Measurements from ENCODE around the gene NTN3.

NTN3 gene

DNA sequence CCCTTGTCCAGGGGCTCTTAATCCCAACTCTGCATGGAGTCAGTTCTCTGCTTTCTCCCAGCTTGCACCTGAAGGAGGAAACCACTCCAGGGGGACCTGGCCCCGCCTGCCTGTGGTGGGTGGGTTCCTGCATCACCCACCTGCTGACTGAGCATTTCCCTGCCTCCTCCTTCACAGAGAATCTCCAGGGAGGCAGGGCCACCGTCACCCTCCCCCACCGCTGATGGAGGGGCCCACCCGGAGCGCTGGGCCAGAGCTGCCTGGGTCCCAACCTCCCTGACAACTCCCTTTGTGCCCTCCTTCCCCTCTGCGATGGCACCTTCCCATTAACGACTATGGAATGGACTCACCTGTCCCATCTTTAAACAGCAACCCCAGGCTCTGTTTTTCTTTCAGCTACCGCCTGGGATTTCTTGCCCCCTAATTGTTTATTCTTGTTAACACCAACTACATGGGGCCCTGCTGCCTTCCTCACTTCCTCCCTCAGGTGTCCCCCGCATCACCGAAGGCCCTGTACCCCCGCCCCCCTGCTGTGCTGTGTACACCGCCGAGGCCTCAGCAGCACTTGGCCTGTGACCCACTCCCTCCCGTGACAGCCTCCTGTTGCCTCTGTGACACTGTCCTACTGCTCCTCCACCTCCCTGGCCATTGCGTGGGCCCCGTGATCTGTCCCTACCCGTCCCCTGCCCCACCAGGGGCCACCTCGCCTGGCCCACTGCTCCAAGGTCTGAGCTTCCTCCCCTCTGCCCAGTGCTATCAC, 12.0 kb upstream of the NTN3 start:
- Histone ChIP-seq H3K79me1 (replicated peaks; ENCODE audit: low read length, poor library complexity, severe bottlenecking) (peaks cover 25% of the 10 kb centered on the region), H4K91ac (ENCODE audit: low read length) (peak overlapping the region; percentile 57), H2BK15ac (ENCODE audit: low read depth, poor library complexity, severe bottlenecking) (no peak overlapping the region), H3K4ac (ENCODE audit: low read depth in 1 of 2, low read length in 2 of 2) (no peak overlapping the region), H2BK5ac (ENCODE audit: low read depth, low read length, poor library complexity, severe bottlenecking) (no peak overlapping the region), H3K14ac (ENCODE audit: low read length in 2 of 2) (peak overlapping the region in 1 of 2 experiments; percentile 5), H2BK120ac (ENCODE audit: low read depth, low read length) (no peak overlapping the region), H4K8ac (ENCODE audit: low read length) (peak overlapping the region; percentile 59), H3K4me3 (ENCODE audit: insufficient read depth in 1 of 2, low read depth in 1 of 2, low read length in 2 of 2) (peak overlapping the region; percentile 58 to 96), H3K36me3 (ENCODE audit: control insufficient read depth in 1 of 2, insufficient read depth in 2 of 2, low read depth in 1 of 2, low read length in 2 of 2) (peaks cover 25 to 34% of the 10 kb centered on the region in 2 experiments), H2AK5ac (ENCODE audit: low read length, severe bottlenecking) (no peak overlapping the region), H3K18ac (ENCODE audit: low read depth in 1 of 2, low read length in 2 of 2) (peak overlapping the region; percentile 51 to 76), H2BK12ac (ENCODE audit: low read length in 2 of 2) (no peak overlapping the region), H3K9ac (ENCODE audit: low read length) (peak overlapping the region; percentile 91), H2AFZ (ENCODE audit: low read depth, low read length) (peak overlapping the region; percentile 80), H3K4me2 (ENCODE audit: low read length, poor library complexity, severe bottlenecking) (peak overlapping the region; percentile 84), H3K27ac (ENCODE audit: low read length, poor library complexity, severe bottlenecking) (no peak overlapping the region), H3K9me3 (ENCODE audit: control insufficient read depth, low read length) (no peaks in the 10 kb centered on the region), H3K4me1 (ENCODE audit: control insufficient read depth, insufficient read depth, low read depth, low read length) (peaks cover 26% of the 10 kb centered on the region), H3K27me3 (ENCODE audit: control insufficient read depth in 1 of 2, insufficient read depth in 1 of 2, low read length in 2 of 2) (no peaks in the 10 kb centered on the region), H3K23ac (ENCODE audit: low read length in 2 of 2) (peak overlapping the region in 1 of 2 experiments; percentile 57)
- WGBS, result 27% methylated on average over 18 of the region's 18 CpGs
- no peak for DNase-seq

DNA sequence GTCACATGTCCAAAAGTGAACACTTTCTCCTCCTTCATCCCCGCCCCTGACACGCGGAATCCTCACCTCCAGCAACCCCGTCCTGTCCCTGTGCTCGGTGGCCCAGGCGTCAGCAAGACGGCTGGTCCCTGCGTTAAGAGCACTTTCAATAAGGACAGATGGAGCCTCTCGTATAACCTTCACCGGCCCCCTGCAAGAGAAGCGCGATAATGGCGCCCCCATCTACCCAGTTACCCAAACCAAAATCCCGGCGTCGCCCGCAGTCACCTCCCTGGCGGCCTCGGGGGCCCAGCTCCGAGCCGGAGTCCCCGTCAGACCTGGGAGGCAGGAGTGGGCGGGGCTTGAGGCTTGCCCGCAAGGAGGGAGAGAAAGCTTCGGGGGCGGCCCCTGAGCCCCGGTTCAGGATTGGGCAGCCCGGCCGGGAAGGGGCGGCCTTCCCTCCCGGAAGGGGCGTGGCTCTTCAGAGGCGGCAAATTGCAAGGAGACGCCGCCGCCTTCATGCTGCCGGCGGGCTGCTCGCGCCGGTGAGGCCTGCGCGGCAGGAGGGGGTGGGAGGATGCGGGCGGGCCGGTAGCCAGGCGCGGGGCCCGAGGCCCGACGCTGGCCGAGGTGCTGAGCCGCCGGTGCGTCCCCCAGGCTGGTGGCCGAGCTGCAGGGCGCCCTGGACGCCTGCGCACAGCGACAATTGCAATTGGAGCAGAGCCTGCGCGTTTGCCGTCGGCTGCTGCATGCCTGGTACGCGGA, 11.3 kb upstream of the NTN3 start, which contains the start of gene TEDC2:
Gene TEDC2 (plus strand): TSS at position 463 of the 744 bp plus-strand sequence. CDS start 36 bp downstream, at position 499.
- Histone ChIP-seq H2BK15ac (ENCODE audit: low read depth, poor library complexity, severe bottlenecking) (no peak within 1 kb of the TSS), H3K9me3 (ENCODE audit: control insufficient read depth, low read length) (no peaks in the 10 kb centered on the region), H3K14ac (ENCODE audit: low read length in 2 of 2) (peak within 1 kb of the TSS in 1 of 2 experiments; percentile 5), H2AK5ac (ENCODE audit: low read length, severe bottlenecking) (no peak within 1 kb of the TSS), H3K36me3 (ENCODE audit: control insufficient read depth in 1 of 2, insufficient read depth in 2 of 2, low read depth in 1 of 2, low read length in 2 of 2) (peaks cover 25 to 30% of the 10 kb centered on the region in 2 experiments), H2BK12ac (ENCODE audit: low read length in 2 of 2) (no peak within 1 kb of the TSS), H4K91ac (ENCODE audit: low read length) (peak within 1 kb of the TSS; percentile 57), H3K27ac (ENCODE audit: low read length, poor library complexity, severe bottlenecking) (no peak within 1 kb of the TSS), H3K18ac (ENCODE audit: low read depth in 1 of 2, low read length in 2 of 2) (peak within 1 kb of the TSS; percentile 51 to 76), H2BK5ac (ENCODE audit: low read depth, low read length, poor library complexity, severe bottlenecking) (no peak within 1 kb of the TSS), H4K8ac (ENCODE audit: low read length) (peak within 1 kb of the TSS; percentile 59), H3K23ac (ENCODE audit: low read length in 2 of 2) (peak within 1 kb of the TSS in 1 of 2 experiments; percentile 57), H3K27me3 (ENCODE audit: control insufficient read depth in 1 of 2, insufficient read depth in 1 of 2, low read length in 2 of 2) (no peaks in the 10 kb centered on the region), H3K79me1 (replicated peaks; ENCODE audit: low read length, poor library complexity, severe bottlenecking) (peaks cover 21% of the 10 kb centered on the region), H3K4me2 (ENCODE audit: low read length, poor library complexity, severe bottlenecking) (peak within 1 kb of the TSS; percentile 95), H3K9ac (ENCODE audit: low read length) (peak within 1 kb of the TSS; percentile 91), H3K4me1 (ENCODE audit: control insufficient read depth, insufficient read depth, low read depth, low read length) (peaks cover 26% of the 10 kb centered on the region), H3K4ac (ENCODE audit: low read depth in 1 of 2, low read length in 2 of 2) (peak within 1 kb of the TSS in 1 of 2 experiments; percentile 57), H2AFZ (ENCODE audit: low read depth, low read length) (peak within 1 kb of the TSS; percentile 81), H3K4me3 (ENCODE audit: insufficient read depth in 1 of 2, low read depth in 1 of 2, low read length in 2 of 2) (peak within 1 kb of the TSS; percentile 82 to 96), H2BK120ac (ENCODE audit: low read depth, low read length) (no peak within 1 kb of the TSS)
- peak; percentile 94 for DNase-seq
- WGBS, result under 1% methylated on average over 54 of the region's 66 CpGs

- Histone ChIP-seq H3K14ac (ENCODE audit: low read length in 2 of 2) (no peak overlapping the region), H2BK120ac (ENCODE audit: low read depth, low read length) (no peak overlapping the region), H3K27me3 (ENCODE audit: control insufficient read depth in 1 of 2, insufficient read depth in 1 of 2, low read length in 2 of 2) (no peaks in the 10 kb centered on the region), H3K27ac (ENCODE audit: low read length, poor library complexity, severe bottlenecking) (no peak overlapping the region), H4K91ac (ENCODE audit: low read length) (no peak overlapping the region), H2AFZ (ENCODE audit: low read depth, low read length) (peak overlapping the region; percentile 81), H3K9me3 (ENCODE audit: control insufficient read depth, low read length) (no peaks in the 10 kb centered on the region), H3K4me3 (ENCODE audit: insufficient read depth in 1 of 2, low read depth in 1 of 2, low read length in 2 of 2) (peak overlapping the region; percentile 82 to 96), H4K8ac (ENCODE audit: low read length) (peak overlapping the region; percentile 50), H2BK15ac (ENCODE audit: low read depth, poor library complexity, severe bottlenecking) (no peak overlapping the region), H3K4ac (ENCODE audit: low read depth in 1 of 2, low read length in 2 of 2) (no peak overlapping the region), H3K4me2 (ENCODE audit: low read length, poor library complexity, severe bottlenecking) (peak overlapping the region; percentile 95), H3K36me3 (ENCODE audit: control insufficient read depth in 1 of 2, insufficient read depth in 2 of 2, low read depth in 1 of 2, low read length in 2 of 2) (peaks cover 22 to 25% of the 10 kb centered on the region in 2 experiments), H2BK5ac (ENCODE audit: low read depth, low read length, poor library complexity, severe bottlenecking) (no peak overlapping the region), H2AK5ac (ENCODE audit: low read length, severe bottlenecking) (no peak overlapping the region), H3K4me1 (ENCODE audit: control insufficient read depth, insufficient read depth, low read depth, low read length) (peaks cover 26% of the 10 kb centered on the region), H3K23ac (ENCODE audit: low read length in 2 of 2) (no peak overlapping the region), H3K79me1 (replicated peaks; ENCODE audit: low read length, poor library complexity, severe bottlenecking) (peaks cover 19% of the 10 kb centered on the region), H2BK12ac (ENCODE audit: low read length in 2 of 2) (no peak overlapping the region), H3K9ac (ENCODE audit: low read length) (peak overlapping the region; percentile 67), H3K18ac (ENCODE audit: low read depth in 1 of 2, low read length in 2 of 2) (no peak overlapping the region)
- DNase-seq, result no peak
- WGBS, result 5% methylated on average over 20 of the region's 20 CpGs
Measured at GRCh38 chr16:2460391-2460713, 10.7 kb upstream of the NTN3 start.

DNA sequence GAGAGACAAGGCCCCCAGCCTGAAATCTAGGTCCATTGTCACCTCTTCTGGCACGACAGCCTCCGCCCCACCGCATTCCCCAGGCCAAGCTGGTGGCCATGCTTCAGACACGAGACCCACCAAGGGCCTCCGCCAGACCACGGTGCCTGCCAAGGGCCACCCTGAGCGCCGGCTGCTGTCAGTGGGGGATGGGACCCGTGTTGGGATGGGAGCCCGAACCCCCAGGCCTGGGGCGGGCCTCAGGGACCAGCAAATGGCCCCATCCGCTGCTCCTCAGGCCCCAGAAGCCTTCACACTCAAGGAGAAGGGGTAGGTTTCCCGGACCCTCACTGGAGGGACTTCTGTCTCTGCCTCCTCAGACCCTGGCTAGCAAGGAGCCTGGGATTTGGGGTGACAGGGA, 10.2 kb upstream of the NTN3 start:
- Histone ChIP-seq H3K36me3 (ENCODE audit: control insufficient read depth in 1 of 2, insufficient read depth in 2 of 2, low read depth in 1 of 2, low read length in 2 of 2) (peaks cover 16 to 19% of the 10 kb centered on the region in 2 experiments), H2BK5ac (ENCODE audit: low read depth, low read length, poor library complexity, severe bottlenecking) (no peak overlapping the region), H3K18ac (ENCODE audit: low read depth in 1 of 2, low read length in 2 of 2) (no peak overlapping the region), H3K14ac (ENCODE audit: low read length in 2 of 2) (no peak overlapping the region), H2BK15ac (ENCODE audit: low read depth, poor library complexity, severe bottlenecking) (no peak overlapping the region), H2BK12ac (ENCODE audit: low read length in 2 of 2) (no peak overlapping the region), H3K4me3 (ENCODE audit: insufficient read depth in 1 of 2, low read depth in 1 of 2, low read length in 2 of 2) (peak overlapping the region in 1 of 2 experiments; percentile 96), H2BK120ac (ENCODE audit: low read depth, low read length) (no peak overlapping the region), H3K79me1 (replicated peaks; ENCODE audit: low read length, poor library complexity, severe bottlenecking) (peaks cover 19% of the 10 kb centered on the region), H3K27me3 (ENCODE audit: control insufficient read depth in 1 of 2, insufficient read depth in 1 of 2, low read length in 2 of 2) (no peaks in the 10 kb centered on the region), H3K9ac (ENCODE audit: low read length) (peak overlapping the region; percentile 67), H2AK5ac (ENCODE audit: low read length, severe bottlenecking) (no peak overlapping the region), H3K23ac (ENCODE audit: low read length in 2 of 2) (no peak overlapping the region), H3K4me2 (ENCODE audit: low read length, poor library complexity, severe bottlenecking) (peak overlapping the region; percentile 95), H3K27ac (ENCODE audit: low read length, poor library complexity, severe bottlenecking) (no peak overlapping the region), H3K9me3 (ENCODE audit: control insufficient read depth, low read length) (no peaks in the 10 kb centered on the region), H3K4me1 (ENCODE audit: control insufficient read depth, insufficient read depth, low read depth, low read length) (peaks cover 26% of the 10 kb centered on the region), H3K4ac (ENCODE audit: low read depth in 1 of 2, low read length in 2 of 2) (no peak overlapping the region), H2AFZ (ENCODE audit: low read depth, low read length) (no peak overlapping the region), H4K91ac (ENCODE audit: low read length) (no peak overlapping the region), H4K8ac (ENCODE audit: low read length) (peak overlapping the region; percentile 50)
- no peak for DNase-seq
- 88% methylated on average over 13 of the region's 13 CpGs for WGBS

Measured in mesenchymal stem cell (in vitro differentiated cells and primary cell).